Common myeloid progenitor, CD34-positive (primary cell): Measurements from ENCODE around the gene PTPN2.
"Not testable (repeated sequence)": the region's sequence is repeated elsewhere in the genome, so short reads cannot be mapped to it uniquely, and the experiment has no call there.

Experiments
- CTCF ChIA-PET: fragments of 350-600 bp; sonication (Branson Sonifier 250); formaldehyde crosslinking; loops from one replicate; lab custom pipeline; 2021; ENCODE audit warnings: antibody characterized with exemption; lab: Charles Lee
- POLR2A ChIA-PET: fragments of 350-600 bp; sonication (Branson Sonifier 250); formaldehyde crosslinking; loops from one replicate; lab custom pipeline; 2021; ENCODE audit warnings: antibody characterized with exemption; lab: Charles Lee
- DNase-seq, 3 donors: peaks; one replicate each; pipeline versions ENCODE4 v3.0.0 to v3.0.0-alpha.2; 2013
- H3K27ac ChIP-seq, 2 experiments: 1 replicate in 1 of 2; 2 replicates in 1 of 2; pipeline ENCODE4 v1.7.0; 2013; ENCODE audit warnings: inconsistent platforms in 2 of 2, low read length in 2 of 2, mild to moderate bottlenecking in 2 of 2, low read depth in 1 of 2, moderate library complexity in 1 of 2; ENCODE audit not compliant: severe bottlenecking in 2 of 2, insufficient read depth in 1 of 2, poor library complexity in 1 of 2
- H3K27me3 ChIP-seq, 5 experiments: replicated peaks in 2 of 5; 1 replicate in 3 of 5; 2 replicates in 2 of 5; pipeline versions ENCODE4 v1.6.1 to v1.7.0; 2013; ENCODE audit warnings: low read length in 4 of 5, mild to moderate bottlenecking in 2 of 5, moderate library complexity in 2 of 5, inconsistent platforms in 1 of 5; ENCODE audit not compliant: insufficient read depth in 5 of 5, control insufficient read depth in 4 of 5
- H3K36me3 ChIP-seq, 4 experiments: 1 replicate in 2 of 4; 2 replicates in 2 of 4; pipeline versions ENCODE4 v1.6.1 to v1.7.0; 2013; ENCODE audit warnings: low read length in 3 of 4, control low read depth in 1 of 4, mild to moderate bottlenecking in 1 of 4; ENCODE audit not compliant: control insufficient read depth in 4 of 4, insufficient read depth in 4 of 4
- H3K4me1 ChIP-seq, 4 experiments: 1 replicate in 3 of 4; 2 replicates in 1 of 4; pipeline versions ENCODE4 v1.6.1 to v1.7.1; 2013; ENCODE audit warnings: low read length in 3 of 4, mild to moderate bottlenecking in 3 of 4, control low read depth in 1 of 4, inconsistent platforms in 1 of 4, moderate library complexity in 1 of 4; ENCODE audit not compliant: control insufficient read depth in 4 of 4, insufficient read depth in 4 of 4; ENCODE audit errors: control extremely low read depth in 1 of 4
- H3K4me3 ChIP-seq, 7 experiments: 1 replicate in 4 of 7; 2 replicates in 3 of 7; pipeline versions ENCODE4 v1.5.1 to v1.7.0; 2013; ENCODE audit warnings: mild to moderate bottlenecking in 7 of 7, low read length in 6 of 7, moderate library complexity in 6 of 7, inconsistent platforms in 2 of 7, low read depth in 2 of 7, control low read depth in 1 of 7; ENCODE audit not compliant: insufficient read depth in 4 of 7, control insufficient read depth in 1 of 7; ENCODE audit errors: extremely low read depth in 1 of 7
- H3K9me3 ChIP-seq, 5 experiments: 1 replicate in 4 of 5; 2 replicates in 1 of 5; pipeline versions ENCODE4 v1.6.1 to v1.7.1; 2013; ENCODE audit warnings: low read length in 4 of 5, mild to moderate bottlenecking in 2 of 5, inconsistent platforms in 1 of 5, low read depth in 1 of 5, moderate library complexity in 1 of 5; ENCODE audit not compliant: control insufficient read depth in 4 of 5, insufficient read depth in 2 of 5; ENCODE audit errors: control extremely low read depth in 1 of 5
- WGBS: methylation state at CpG from one replicate; pipeline ENCODE4 v1.1.5; 2013; ENCODE audit not compliant: insufficient coverage; 5-methylcytosine and 5-hydroxymethylcytosine counted together

The PTPN2 gene

DNA sequence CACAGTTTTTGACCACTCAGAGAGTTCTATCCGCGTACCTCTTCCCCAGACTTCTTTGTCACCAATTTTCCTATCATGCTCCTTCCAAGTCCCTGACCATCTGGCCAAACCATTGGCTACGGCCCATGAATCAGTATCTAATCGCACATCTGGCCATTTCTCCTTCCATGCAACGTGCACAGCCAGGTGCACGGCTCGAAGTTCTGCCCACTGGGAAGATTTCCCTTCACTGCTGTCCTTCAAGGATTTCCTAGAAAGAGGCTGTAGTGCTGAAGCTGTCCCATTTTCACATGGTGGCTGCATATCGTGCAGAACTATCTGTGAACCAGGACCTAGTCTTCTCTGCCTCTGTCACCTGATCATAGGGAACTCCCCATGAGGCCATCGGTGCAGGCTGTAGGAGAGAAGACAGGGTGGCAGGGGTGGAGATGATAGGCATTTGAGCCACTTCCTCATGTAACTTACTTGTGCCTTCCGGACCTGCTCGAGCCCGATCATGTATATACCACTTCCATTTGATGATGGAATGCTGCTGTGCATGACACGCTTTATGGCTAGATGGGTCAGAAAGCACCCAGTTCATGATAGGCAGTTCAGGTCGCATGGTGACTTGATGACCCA is 127.3 kb downstream of the PTPN2 start:
- H3K27ac ChIP-seq, H3K4me3 ChIP-seq, POLR2A ChIA-PET, CTCF ChIA-PET, H3K36me3 ChIP-seq, H3K9me3 ChIP-seq, DNase-seq, H3K27me3 ChIP-seq, H3K4me1 ChIP-seq: not testable (repeated sequence)
- 92% methylated on average over 12 of the region's 14 CpGs for WGBS

DNA sequence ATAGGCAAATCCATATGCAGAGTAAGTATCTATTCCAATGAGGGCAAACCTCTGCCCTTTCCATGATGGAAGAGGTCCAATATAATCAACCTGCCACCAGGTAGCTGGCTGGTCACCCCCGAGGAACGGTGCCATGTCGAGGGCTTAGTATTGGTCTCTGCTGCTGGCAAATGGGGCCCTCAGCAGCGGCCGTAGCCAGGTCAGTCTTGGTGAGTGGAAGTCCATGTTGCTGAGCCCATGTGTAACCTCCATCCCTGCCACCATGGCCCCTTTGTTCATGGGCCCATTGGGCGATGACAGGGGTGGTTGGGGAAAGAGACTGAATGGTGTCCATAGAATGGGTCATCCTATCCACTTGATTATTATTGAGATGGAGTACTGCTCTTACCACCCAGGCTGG is 128.4 kb downstream of the PTPN2 start:
- H3K27me3 ChIP-seq, H3K4me3 ChIP-seq, CTCF ChIA-PET, H3K27ac ChIP-seq, H3K9me3 ChIP-seq, DNase-seq, H3K36me3 ChIP-seq, POLR2A ChIA-PET, H3K4me1 ChIP-seq: not testable (repeated sequence)
- 93% methylated on average over 5 of the region's 6 CpGs for WGBS

DNA sequence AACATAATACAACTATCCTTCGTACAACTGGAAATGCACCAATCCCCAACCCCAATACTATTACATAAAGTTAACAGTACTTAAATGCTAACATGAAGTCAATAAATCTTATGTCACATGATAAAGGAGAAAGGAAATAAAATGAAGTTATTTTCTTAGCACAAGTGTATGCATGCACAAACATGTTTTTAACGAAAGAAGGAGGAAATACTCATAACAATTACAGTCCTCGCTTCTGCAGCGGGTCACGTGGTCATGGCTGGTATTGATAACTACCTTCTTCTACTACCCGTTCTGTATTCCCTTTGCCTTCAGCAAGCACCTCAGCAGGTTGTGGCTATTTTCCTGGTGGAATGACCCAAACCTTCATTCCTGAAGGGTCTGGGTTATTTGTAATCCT is 129.5 kb downstream of the PTPN2 start:
- POLR2A ChIA-PET: no interaction called here
- H3K27me3 ChIP-seq: no peaks in the 10 kb centered on the region
- no peaks in the 10 kb centered on the region for H3K4me1 ChIP-seq
- WGBS: 67% methylated on average over 4 of the region's 6 CpGs
- DNase-seq: no peak
- H3K27ac ChIP-seq: no peak overlapping the region
- no peaks in the 10 kb centered on the region for H3K9me3 ChIP-seq
- no peaks in the 10 kb centered on the region for H3K36me3 ChIP-seq
- CTCF ChIA-PET: no interaction called here
- H3K4me3 ChIP-seq: no peak overlapping the region

DNA sequence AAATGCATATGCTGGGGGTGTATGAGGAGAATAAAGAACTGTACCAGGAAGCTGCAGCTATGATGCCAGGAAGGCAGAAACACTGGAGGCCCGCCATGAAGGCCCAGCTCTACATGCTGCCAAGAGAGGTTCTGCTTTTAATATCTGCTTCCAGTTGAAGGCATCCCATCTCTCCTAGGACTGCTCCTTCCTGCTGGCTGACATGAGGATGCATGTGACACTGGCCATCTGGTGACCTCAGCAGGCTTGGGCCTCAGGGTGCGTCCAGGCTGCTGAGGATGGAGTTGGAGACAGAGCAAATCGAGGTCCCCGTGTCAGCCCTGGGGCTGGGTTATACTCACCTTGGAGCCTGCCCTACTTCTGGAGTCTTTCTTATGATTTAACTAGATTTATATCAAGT is 132.1 kb downstream of the PTPN2 start:
- H3K4me3 ChIP-seq: no peak overlapping the region
- ChIA-PET POLR2A (no interaction called here), CTCF (interaction anchor here (1.5 to 2.9 kb wide), 3 partner anchors 9 to 182 kb away, joined by 4 to 14 read pairs (median 7); no protein-coding TSS in a partner anchor)
- no peaks in the 10 kb centered on the region for H3K9me3 ChIP-seq
- H3K27ac ChIP-seq: no peak overlapping the region
- WGBS: no CpG with 5 or more reads among the region's 4 CpGs
- H3K4me1 ChIP-seq: no peaks in the 10 kb centered on the region
- H3K36me3 ChIP-seq: no peaks in the 10 kb centered on the region
- no peak for DNase-seq
- no peaks in the 10 kb centered on the region for H3K27me3 ChIP-seq

DNA sequence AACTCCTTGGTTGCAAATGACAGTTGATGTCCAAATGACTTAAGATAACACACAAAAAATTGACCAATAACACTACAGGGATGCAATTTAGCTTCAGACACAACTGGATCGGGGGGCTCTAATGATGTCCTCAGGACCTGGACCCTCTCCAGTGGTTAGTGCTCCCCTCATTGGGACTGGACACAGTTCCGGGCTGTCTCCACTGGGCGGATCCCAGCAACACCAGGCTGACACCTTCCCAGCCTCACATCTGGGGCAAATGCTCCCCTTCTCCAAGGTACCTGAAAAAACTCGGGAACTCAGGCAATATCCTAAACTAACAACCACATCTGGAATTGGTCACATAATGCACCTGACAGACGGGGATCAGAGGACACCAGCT is 132.5 kb downstream of the PTPN2 start:
- Histone ChIP-seq H3K36me3 (no peaks in the 10 kb centered on the region), H3K4me3 (no peak overlapping the region), H3K9me3 (no peaks in the 10 kb centered on the region), H3K27ac (no peak overlapping the region), H3K27me3 (no peaks in the 10 kb centered on the region), H3K4me1 (no peaks in the 10 kb centered on the region)
- CTCF ChIA-PET: interaction anchor here (1.5 to 2.9 kb wide), 2 partner anchors 9 to 183 kb away, joined by 4 to 14 read pairs; no protein-coding TSS in a partner anchor
- 93% methylated on average over 5 of the region's 5 CpGs for WGBS
- no peak for DNase-seq
- POLR2A ChIA-PET: no interaction called here

DNA sequence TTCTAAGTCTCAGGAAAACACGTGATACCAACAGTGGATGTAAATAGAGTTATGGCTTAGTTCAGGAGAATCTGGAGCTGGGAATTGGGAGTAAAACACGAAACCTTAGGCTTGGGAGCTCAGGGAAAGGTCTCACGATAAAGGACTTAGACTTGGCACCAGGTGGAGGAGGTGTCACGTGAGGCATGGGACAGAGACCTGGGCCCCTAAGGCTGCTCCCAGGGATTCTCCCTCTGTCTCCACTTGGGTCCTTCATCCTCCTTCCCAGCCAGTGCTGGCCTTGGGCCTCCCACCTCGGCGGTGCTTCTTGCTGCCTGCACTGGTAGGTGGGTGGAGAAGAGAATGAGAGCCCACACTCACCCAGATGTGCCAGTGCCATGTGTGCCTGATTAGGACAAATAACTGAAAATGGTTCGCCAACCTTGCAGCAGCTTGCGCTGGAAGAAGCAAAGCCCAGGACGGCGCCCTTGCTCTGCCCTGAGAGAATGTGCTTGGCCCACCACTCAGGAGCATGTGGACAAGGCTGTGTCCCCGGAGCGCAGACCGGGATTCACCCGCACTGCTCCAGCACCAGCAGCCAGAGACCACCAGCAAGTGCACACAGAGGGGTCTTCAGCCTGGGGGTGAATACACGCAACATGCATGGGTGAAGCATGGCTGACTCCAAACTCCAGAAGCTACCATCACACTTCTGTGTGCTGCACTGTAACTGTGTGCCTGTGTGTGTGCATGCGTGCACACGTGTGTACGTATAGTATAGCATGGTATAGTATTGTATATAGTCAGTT is 133.1 kb downstream of the PTPN2 start:
- WGBS: 96% methylated on average over 10 of the region's 18 CpGs
- no peak overlapping the region for H3K27ac ChIP-seq
- no peaks in the 10 kb centered on the region for H3K4me1 ChIP-seq
- ChIA-PET POLR2A (interaction anchor here (0.5 kb wide), 1 partner anchor 130 kb away, joined by 3 read pairs; no protein-coding TSS in a partner anchor), CTCF (interaction anchor here (1.5 to 2.9 kb wide), 3 partner anchors 8 to 183 kb away, joined by 4 to 14 read pairs (median 5); no protein-coding TSS in a partner anchor)
- no peak overlapping the region for H3K4me3 ChIP-seq
- no peak for DNase-seq
- no peaks in the 10 kb centered on the region for H3K27me3 ChIP-seq
- H3K36me3 ChIP-seq: no peaks in the 10 kb centered on the region
- no peaks in the 10 kb centered on the region for H3K9me3 ChIP-seq
